GM23338 (cell line): Measurements from ENCODE around the gene PTPRR. TPM values are rescaled to one million over a fixed set of nuclear protein-coding genes. Genes with fewer than 3 reads are reported as not detected.

Experiments
- ATAC-seq: fragments of 200-7000 bp; cut with Tn5 transposase; 3 replicates; pipeline ENCODE4 v1.9.1; 2020
- DNase-seq: peaks from one replicate; pipeline ENCODE4 v3.0.0-alpha.2; 2015; ENCODE audit warnings: low spot score
- H2AFZ ChIP-seq: fragments of 200-600 bp; sonication (generic); 2 replicates; pipeline ENCODE4 v1.8.0; 2016; ENCODE audit warnings: antibody characterized with exemption, mild to moderate bottlenecking, moderate library complexity
- H3F3A ChIP-seq: fragments of 200-600 bp; sonication (generic); replicated peaks from 2 replicates; pipeline ENCODE4 v1.8.0; 2017; ENCODE audit warnings: antibody characterized with exemption, mixed run types, low read depth
- H3K27ac ChIP-seq: fragments of 200-600 bp; sonication (generic); 2 replicates; pipeline ENCODE4 v1.6.1; 2016; ENCODE audit warnings: low read depth
- H3K27me3 ChIP-seq: fragments of 200-600 bp; sonication (generic); 2 replicates; pipeline ENCODE4 v1.8.0; 2016; ENCODE audit warnings: mild to moderate bottlenecking, mixed run types, moderate library complexity; ENCODE audit not compliant: insufficient read depth
- H3K36me3 ChIP-seq: fragments of 200-600 bp; sonication (generic); 2 replicates; pipeline ENCODE4 v1.8.0; 2016; ENCODE audit warnings: mild to moderate bottlenecking; ENCODE audit not compliant: insufficient read depth
- H3K4me1 ChIP-seq: fragments of 200-600 bp; sonication (generic); 2 replicates; pipeline ENCODE4 v1.8.0; 2016; ENCODE audit warnings: mild to moderate bottlenecking, moderate library complexity; ENCODE audit not compliant: insufficient read depth
- H3K4me2 ChIP-seq: fragments of 200-600 bp; sonication (generic); 2 replicates; pipeline ENCODE4 v1.7.1; 2017; ENCODE audit warnings: mixed run types
- H3K4me3 ChIP-seq: fragments of 200-600 bp; sonication (generic); 2 replicates; pipeline ENCODE4 v1.6.1; 2016; ENCODE audit warnings: mixed run types
- H3K79me2 ChIP-seq: fragments of 200-600 bp; sonication (generic); replicated peaks from 2 replicates; pipeline ENCODE4 v1.8.0; 2017; ENCODE audit warnings: mild to moderate bottlenecking; ENCODE audit not compliant: insufficient read depth
- H3K9me2 ChIP-seq: fragments of 200-600 bp; sonication (generic); 2 replicates; pipeline ENCODE4 v1.8.0; 2017; ENCODE audit not compliant: insufficient read depth
- H4K20me1 ChIP-seq: fragments of 200-600 bp; sonication (generic); replicated peaks from 2 replicates; pipeline ENCODE4 v1.8.0; 2017; ENCODE audit warnings: mild to moderate bottlenecking; ENCODE audit not compliant: insufficient read depth
- H3K27ac Mint-ChIP-seq: 2 replicates; pipeline ENCODE4 v1.8.0; 2020; ENCODE audit warnings: inconsistent platforms, mild to moderate bottlenecking, moderate library complexity, mixed read lengths
- H3K27me3 Mint-ChIP-seq: 3 replicates; pipeline ENCODE4 v1.8.0; 2022; ENCODE audit warnings: low read depth, mild to moderate bottlenecking, moderate library complexity, mixed read lengths, inconsistent platforms; ENCODE audit not compliant: insufficient read depth, poor library complexity
- H3K36me3 Mint-ChIP-seq: 3 replicates; pipeline ENCODE4 v1.8.0; 2021; ENCODE audit warnings: low read depth, mild to moderate bottlenecking, inconsistent platforms, moderate library complexity, mixed read lengths
- H3K4me1 Mint-ChIP-seq: 3 replicates; pipeline ENCODE4 v1.8.0; 2020; ENCODE audit warnings: mild to moderate bottlenecking, inconsistent platforms, mixed read lengths
- H3K4me3 Mint-ChIP-seq: 3 replicates; pipeline ENCODE4 v1.8.0; 2021; ENCODE audit warnings: moderate library complexity, mild to moderate bottlenecking, inconsistent platforms, mixed read lengths
- H3K9me3 Mint-ChIP-seq: 3 replicates; pipeline ENCODE4 v1.8.0; 2020; ENCODE audit warnings: moderate library complexity, mild to moderate bottlenecking, inconsistent platforms, mixed read lengths
- CREB1 ChIP-seq: fragments of 250-450 bp; sonication (Bioruptor Pico); IDR thresholded peaks from 2 replicates; pipeline ENCODE4 v1.5.0; 2020; ENCODE audit warnings: low read depth, mild to moderate bottlenecking, moderate library complexity
- CTCF ChIP-seq, 2 experiments: fragments of 200-600 bp in 1 of 2; sonication (generic) in 1 of 2; conservative IDR thresholded peaks; 2 replicates each; pipeline versions ENCODE4 v1.5.1 to v1.6.1; 2016 to 2017; ENCODE audit warnings: antibody characterized with exemption in 2 of 2, low read depth in 2 of 2, mild to moderate bottlenecking in 2 of 2, moderate library complexity in 1 of 2
- ETS1 ChIP-seq: IDR thresholded peaks from 2 replicates; pipeline ENCODE4 v1.6.1; 2016; ENCODE audit warnings: antibody characterized with exemption
- EZH2 ChIP-seq: fragments of 200-600 bp; sonication (generic); IDR thresholded peaks from one replicate; pipeline ENCODE4 v1.8.0; 2017; ENCODE audit warnings: antibody characterized with exemption, mild to moderate bottlenecking, low read depth; ENCODE audit not compliant: unreplicated experiment
- EZH2phosphoT487 ChIP-seq: fragments of 200-600 bp; sonication (generic); IDR thresholded peaks from one replicate; pipeline ENCODE4 v1.8.1; 2018; ENCODE audit warnings: antibody characterized with exemption; ENCODE audit not compliant: unreplicated experiment
- JUNB ChIP-seq: IDR thresholded peaks from one replicate; pipeline ENCODE4 v1.6.1; 2016; ENCODE audit warnings: antibody characterized with exemption; ENCODE audit not compliant: unreplicated experiment
- NANOG ChIP-seq: IDR thresholded peaks from 2 replicates; pipeline ENCODE4 v1.6.1; 2016; ENCODE audit warnings: antibody characterized with exemption, borderline replicate concordance
- POLR2AphosphoS5 ChIP-seq: IDR thresholded peaks from 2 replicates; pipeline ENCODE4 v1.6.1; 2016; ENCODE audit warnings: antibody characterized with exemption, low read depth
- REST ChIP-seq: IDR thresholded peaks from one replicate; pipeline ENCODE4 v1.6.1; 2018; ENCODE audit warnings: antibody characterized with exemption; ENCODE audit not compliant: unreplicated experiment
- STAT1 ChIP-seq: IDR thresholded peaks from one replicate; pipeline ENCODE4 v1.6.1; 2016; ENCODE audit warnings: antibody characterized with exemption; ENCODE audit not compliant: unreplicated experiment
- ZNF114 ChIP-seq: fragments of 250-450 bp; sonication (Bioruptor Pico); IDR thresholded peaks from 2 replicates; pipeline ENCODE4 v1.5.0; 2020; ENCODE audit warnings: mild to moderate bottlenecking, moderate library complexity
- ZNF331 ChIP-seq: fragments of 250-450 bp; sonication (Bioruptor Pico); IDR thresholded peaks from 2 replicates; pipeline ENCODE4 v1.5.0; 2020; ENCODE audit warnings: low read depth, mild to moderate bottlenecking, moderate library complexity
- ZNF462 ChIP-seq: fragments of 250-450 bp; sonication (Bioruptor Pico); IDR thresholded peaks from 2 replicates; pipeline ENCODE4 v1.5.0; 2020; ENCODE audit warnings: mild to moderate bottlenecking, moderate library complexity
- polyA plus RNA-seq: library from polyadenylated mRNA; unstranded; fragments of >200 nt; fragmentation: Nextera tagmentation; extraction: Ambion mirVana; gene quantifications from 2 replicates; pipeline ENCODE4 v1.2.1, GENCODE V29; 2016
- total RNA-seq: library from RNA; depleted of rRNA; stranded (reverse); fragments of >200 nt; shearing (Covaris generic); gene quantifications from 2 replicates; pipeline ENCODE4 v1.2.3, GENCODE V29; 2014

Gene PTPRR
- total and polyA plus RNA-seq, 2 experiments from 2014 or later, result 0.26 to 0.76 TPM

GRCh38 chr12:70840656-70841350, 79.7 kb downstream of the PTPRR start:
- H3K4me3 ChIP-seq, result no peak overlapping the region
- no peak for DNase-seq
- peaks cover 16% of the 10 kb centered on the region for H3K4me1 ChIP-seq
- H3K4me1 Mint-ChIP-seq, result peaks cover 14% of the 10 kb centered on the region
- no peaks in the 10 kb centered on the region for H3K9me3 Mint-ChIP-seq
- no peak overlapping the region for H3K4me3 Mint-ChIP-seq
- H3K4me2 ChIP-seq, result no peak overlapping the region
- no peaks in the 10 kb centered on the region for H3K36me3 ChIP-seq
- H3K27me3 ChIP-seq, result no peaks in the 10 kb centered on the region
- H2AFZ ChIP-seq, result no peak overlapping the region
- H3K27ac ChIP-seq, result no peak overlapping the region
- no peak for ATAC-seq
- H3K9me2 ChIP-seq, result peaks cover 10% of the 10 kb centered on the region; the same call in 1 of the 2 replicates
- H3K27me3 Mint-ChIP-seq, result peaks cover 2% of the 10 kb centered on the region
- H3F3A ChIP-seq, result no peaks in the 10 kb centered on the region
- no peak overlapping the region for H3K27ac Mint-ChIP-seq
- TF ChIP-seq JUNB, result no peak
- no peak for TF ChIP-seq NANOG
- TF ChIP-seq REST, result no peak
- TF ChIP-seq STAT1, result no peak
- no peak for TF ChIP-seq CTCF (conservative IDR thresholded peaks at IDR 0.05; ENCODE audit: low read depth in 2 of 2)
- no peak for TF ChIP-seq ZNF462
- no peak for TF ChIP-seq POLR2AphosphoS5
- no peak for TF ChIP-seq ZNF114
- TF ChIP-seq EZH2phosphoT487, result no peak
- no peak for TF ChIP-seq ETS1
- no peak for TF ChIP-seq EZH2
- no peak for TF ChIP-seq CREB1 (CRISPR knock-in tag)
- TF ChIP-seq ZNF331, result no peak
- H4K20me1 ChIP-seq, result no peaks in the 10 kb centered on the region
- H3K79me2 ChIP-seq, result no peaks in the 10 kb centered on the region
- no peaks in the 10 kb centered on the region for H3K36me3 Mint-ChIP-seq
